ENCODE measurements around the gene CLIC2. TPM values are rescaled to one million over a fixed set of nuclear protein-coding genes. Genes with fewer than 3 reads are reported as not detected.

The CLIC2 gene
- total RNA-seq, 1 experiment from 2014 or later, result 2.7 TPM

- H3K36me3 ChIP-seq (ENCODE audit: insufficient read depth, low read length, poor library complexity, severe bottlenecking), result no peaks in the 10 kb centered on the region
- H3K4me3 ChIP-seq (ENCODE audit: low read depth, low read length, poor library complexity, severe bottlenecking), result no peak overlapping the region
- no peaks in the 10 kb centered on the region for H3K27me3 ChIP-seq (replicated peaks; ENCODE audit: insufficient read depth, low read depth, low read length, poor library complexity)
- no peaks in the 10 kb centered on the region for H3K4me1 ChIP-seq (ENCODE audit: insufficient read depth, low read length, poor library complexity, severe bottlenecking)
- peaks cover 8% of the 10 kb centered on the region for H3K9me3 ChIP-seq (ENCODE audit: low read depth, low read length, poor library complexity, severe bottlenecking)
- ChIA-PET POLR2A (ENCODE audit: low non-redundant PET) (no interaction called here), CTCF (interaction anchor here (0.7 kb wide), 1 partner anchor 287 kb away, joined by 3 read pairs; the partner anchor contains the start of gene FUNDC2)
- peak; percentile 53 for DNase-seq (ENCODE audit: low spot score)
- BruUV-seq (replicated peaks), result no TSS peak
- no peak overlapping the region for H3K27ac ChIP-seq (ENCODE audit: low read depth, low read length, poor library complexity, severe bottlenecking)
- intact Hi-C loops (cut with micrococcal nuclease; ENCODE audit: unreplicated experiment), result no loop called here
- TF ChIP-seq EZH2 (IDR thresholded peaks at IDR 0.05; ENCODE audit: borderline replicate concordance, low read depth, low read length, poor library complexity, severe bottlenecking) (no peak), CTCF (conservative IDR thresholded peaks at IDR 0.05; ENCODE audit: low read depth, low read length) (no peak)
These were observed 20.6 kb downstream of the CLIC2 start for GRCh38 chrX:155313766-155314165.

GRCh38 chrX:155293771-155294170, 40.6 kb downstream of the CLIC2 start:
- intact Hi-C loops (cut with micrococcal nuclease; ENCODE audit: unreplicated experiment), result no loop called here

GRCh38 chrX:155279873-155280272, 54.5 kb downstream of the CLIC2 start:
- intact Hi-C loops (cut with micrococcal nuclease; ENCODE audit: unreplicated experiment), result no loop called here

More at GRCh38 chrX:155293771-155294170, 40.6 kb downstream of the CLIC2 start:
- H3K4me3 ChIP-seq (ENCODE audit: low read depth, low read length, poor library complexity, severe bottlenecking), result no peak overlapping the region
- ChIA-PET POLR2A (ENCODE audit: low non-redundant PET) (no interaction called here), CTCF (no interaction called here)
- DNase-seq (ENCODE audit: low spot score), result no peak
- no peaks in the 10 kb centered on the region for H3K27me3 ChIP-seq (replicated peaks; ENCODE audit: insufficient read depth, low read depth, low read length, poor library complexity)
- no TSS peak for BruUV-seq (replicated peaks)
- H3K27ac ChIP-seq (ENCODE audit: low read depth, low read length, poor library complexity, severe bottlenecking), result no peak overlapping the region
- TF ChIP-seq EZH2 (IDR thresholded peaks at IDR 0.05; ENCODE audit: borderline replicate concordance, low read depth, low read length, poor library complexity, severe bottlenecking) (no peak), CTCF (conservative IDR thresholded peaks at IDR 0.05; ENCODE audit: low read depth, low read length) (no peak)
- H3K36me3 ChIP-seq (ENCODE audit: insufficient read depth, low read length, poor library complexity, severe bottlenecking), result no peaks in the 10 kb centered on the region
- H3K4me1 ChIP-seq (ENCODE audit: insufficient read depth, low read length, poor library complexity, severe bottlenecking), result no peaks in the 10 kb centered on the region
- no peaks in the 10 kb centered on the region for H3K9me3 ChIP-seq (ENCODE audit: low read depth, low read length, poor library complexity, severe bottlenecking)

More at GRCh38 chrX:155279873-155280272, 54.5 kb downstream of the CLIC2 start:
- ChIA-PET CTCF (no interaction called here), POLR2A (ENCODE audit: low non-redundant PET) (no interaction called here)
- no TSS peak for BruUV-seq (replicated peaks)
- no peak overlapping the region for H3K4me3 ChIP-seq (ENCODE audit: low read depth, low read length, poor library complexity, severe bottlenecking)
- DNase-seq (ENCODE audit: low spot score), result no peak
- H3K27me3 ChIP-seq (replicated peaks; ENCODE audit: insufficient read depth, low read depth, low read length, poor library complexity), result no peaks in the 10 kb centered on the region
- no peaks in the 10 kb centered on the region for H3K4me1 ChIP-seq (ENCODE audit: insufficient read depth, low read length, poor library complexity, severe bottlenecking)
- H3K36me3 ChIP-seq (ENCODE audit: insufficient read depth, low read length, poor library complexity, severe bottlenecking), result no peaks in the 10 kb centered on the region
- peaks cover 4% of the 10 kb centered on the region for H3K9me3 ChIP-seq (ENCODE audit: low read depth, low read length, poor library complexity, severe bottlenecking)
- TF ChIP-seq EZH2 (IDR thresholded peaks at IDR 0.05; ENCODE audit: borderline replicate concordance, low read depth, low read length, poor library complexity, severe bottlenecking), result no peak
- TF ChIP-seq CTCF (conservative IDR thresholded peaks at IDR 0.05; ENCODE audit: low read depth, low read length), result no peak
- no peak overlapping the region for H3K27ac ChIP-seq (ENCODE audit: low read depth, low read length, poor library complexity, severe bottlenecking)

Data from A673 (cell line).